GM12874 (cell line): ENCODE results near the gene CDH13.

ENCODE experiments used
- CTCF ChIP-seq: IDR thresholded peaks from 2 replicates; pipeline ENCODE4 v1.5.1; 2011; ENCODE audit warnings: low read depth, mild to moderate bottlenecking, control low read depth, low read length, moderate library complexity; ENCODE audit not compliant: insufficient read depth

Gene CDH13

GRCh38 chr16:83840060-83840617, 1213.4 kb downstream of the CDH13 start:
- TF ChIP-seq CTCF = no peak

- TF ChIP-seq CTCF = no peak
Observed at GRCh38 chr16:83842291-83842690, 1215.5 kb downstream of the CDH13 start.

GRCh38 chr16:83842756-83843507, 1216.2 kb downstream of the CDH13 start:
- no peak for TF ChIP-seq CTCF

DNA sequence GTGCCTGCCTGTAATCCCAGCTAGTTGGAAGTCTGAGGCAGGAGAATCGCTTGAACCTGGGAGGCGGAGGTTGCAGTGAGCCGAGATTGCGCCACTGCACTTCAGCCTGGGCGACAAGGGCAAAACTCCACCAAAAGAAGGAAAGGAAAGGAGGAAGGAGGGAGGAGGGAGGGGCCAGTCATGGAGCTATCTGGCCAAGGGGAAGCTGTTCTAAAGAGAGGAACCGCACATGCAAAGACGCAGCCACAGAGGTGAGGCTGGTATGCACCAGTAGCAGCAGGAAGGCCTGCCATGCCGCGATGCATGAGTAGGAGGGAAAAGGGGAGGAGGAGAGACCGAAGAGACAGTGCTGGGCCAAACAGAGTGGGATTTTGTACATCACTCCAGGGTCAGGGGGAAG, 1216.9 kb downstream of the CDH13 start:
- TF ChIP-seq CTCF = no peak

GRCh38 chr16:83845263-83845662, 1218.5 kb downstream of the CDH13 start:
- no peak for TF ChIP-seq CTCF

- no peak for TF ChIP-seq CTCF
Observed at GRCh38 chr16:83847371-83848225, 1220.8 kb downstream of the CDH13 start.

- TF ChIP-seq CTCF = no peak
Observed at GRCh38 chr16:83849421-83849820, 1222.7 kb downstream of the CDH13 start.
